WTC11 (cell line): ENCODE results near the gene ATF5.

Source experiments
- CREB1 ChIP-seq: sonication (generic); formaldehyde crosslinking; IDR thresholded peaks from 2 replicates; pipeline ENCODE4 v1.8.0; 2023; ENCODE audit warnings: mild to moderate bottlenecking, missing genetic modification reagents
- CTCF ChIP-seq: fragments of 200-600 bp; IDR thresholded peaks from 2 replicates; pipeline ENCODE4 v1.8.0; 2022; ENCODE audit warnings: antibody characterized with exemption
- FOXJ3 ChIP-seq: sonication (generic); formaldehyde crosslinking; IDR thresholded peaks from 2 replicates; pipeline ENCODE4 v1.9.0; 2021; ENCODE audit warnings: missing genetic modification reagents, mild to moderate bottlenecking, borderline replicate concordance
- NR3C1 ChIP-seq: sonication (generic); formaldehyde crosslinking; conservative IDR thresholded peaks from 2 replicates; pipeline ENCODE4 v1.8.1; 2023; ENCODE audit warnings: low read depth, mild to moderate bottlenecking, missing genetic modification reagents
- ZNF138 ChIP-seq: sonication (generic); formaldehyde crosslinking; conservative IDR thresholded peaks from 2 replicates; pipeline ENCODE4 v1.8.1; 2022; ENCODE audit warnings: mild to moderate bottlenecking, moderate library complexity, missing genetic modification reagents

GRCh38 chr19:49956115-49956495 lies 27.1 kb downstream of the ATF5 start:
- no peak for TF ChIP-seq CTCF
- TF ChIP-seq FOXJ3 (CRISPR knock-in tag): no peak
- TF ChIP-seq CREB1: no peak
- no peak for TF ChIP-seq ZNF138 (CRISPR knock-in tag)
- TF ChIP-seq NR3C1 (CRISPR knock-in tag): no peak
